ENCODE data around the gene JCAD. TPM values are rescaled to one million over a fixed set of nuclear protein-coding genes. Genes with fewer than 3 reads are reported as not detected.

The JCAD gene
- total and polyA plus RNA-seq, 2 donors (not counting 1 experiment from before 2014, with no cell fraction given), result 3.3 to 27.1 TPM

GRCh38 chr10:30073767-30074060, 14.3 kb upstream of the JCAD start:
- Histone ChIP-seq H3K9me3 (ENCODE audit: control insufficient read depth, insufficient read depth, low read depth, low read length) (no peaks in the 10 kb centered on the region), H3K4me3 (replicated peaks in 1 of 4; ENCODE audit: control extremely low read depth in 1 of 4, insufficient read depth in 1 of 4, low read depth in 3 of 4, low read length in 4 of 4) (no peak overlapping the region)

DNA sequence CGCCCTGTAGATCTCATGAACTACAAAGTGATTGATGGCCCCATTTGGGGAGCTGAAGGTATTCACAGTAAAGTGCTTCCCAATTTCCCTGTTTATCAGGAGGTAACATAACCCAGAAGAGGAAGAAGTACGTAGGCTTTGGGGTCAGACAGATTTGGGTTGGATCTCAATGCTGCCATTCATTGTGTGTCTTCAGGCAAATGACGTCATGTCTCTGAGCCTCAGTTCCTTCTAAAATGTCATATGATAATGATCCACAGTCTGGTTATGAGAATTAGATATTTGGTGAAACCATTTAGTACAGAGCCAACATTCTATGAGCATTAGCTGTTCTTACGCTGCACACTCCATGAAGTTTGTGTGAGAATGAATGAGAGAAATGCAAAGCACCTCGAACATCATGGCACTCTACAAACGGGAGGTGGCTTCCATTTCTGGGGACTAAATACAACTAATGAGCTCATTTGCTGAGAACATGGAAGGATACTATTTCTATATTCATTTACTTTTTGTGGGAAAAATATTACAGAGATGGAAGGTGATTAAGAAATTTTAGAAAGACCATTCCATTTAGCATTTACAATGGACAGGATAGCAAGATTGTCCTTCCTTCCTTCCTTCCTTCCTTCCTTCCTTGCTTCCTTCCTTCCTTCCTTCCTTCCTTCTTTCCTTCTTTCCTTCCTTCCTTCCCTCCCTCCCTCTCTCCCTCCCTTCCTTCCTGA, 13.8 kb upstream of the JCAD start:
- H3K4me1 ChIP-seq (ENCODE audit: control insufficient read depth, extremely low read depth, insufficient read depth, low read length), result no peaks in the 10 kb centered on the region
- H3K9ac ChIP-seq (ENCODE audit: insufficient read depth, low read length), result no peak overlapping the region
- TF ChIP-seq CTCF (conservative IDR thresholded peaks at IDR 0.05 in 1 of 2, IDR thresholded peaks at IDR 0.05 in 1 of 2; ENCODE audit: low read depth in 1 of 2, low read length in 2 of 2) (no peak), EZH2 (IDR thresholded peaks at IDR 0.05; ENCODE audit: low read length, missing control alignments) (no peak)
- H4K20me1 ChIP-seq (ENCODE audit: control insufficient read depth, extremely low read depth, insufficient read depth, low read length), result no peaks in the 10 kb centered on the region
- no peak overlapping the region for H3K4me2 ChIP-seq (ENCODE audit: extremely low read depth, insufficient read depth, low read length)
- H2AFZ ChIP-seq (ENCODE audit: low read length), result no peak overlapping the region
- no peaks in the 10 kb centered on the region for H3K27me3 ChIP-seq (ENCODE audit: control insufficient read depth, insufficient read depth, low read length)
- H3K4me3 ChIP-seq (replicated peaks in 1 of 4; ENCODE audit: control extremely low read depth in 1 of 4, insufficient read depth in 1 of 4, low read depth in 3 of 4, low read length in 4 of 4), result no peak overlapping the region
- H3K79me2 ChIP-seq (ENCODE audit: control insufficient read depth, insufficient read depth, low read length), result no peaks in the 10 kb centered on the region
- H3K9me3 ChIP-seq (ENCODE audit: control insufficient read depth, insufficient read depth, low read depth, low read length), result no peaks in the 10 kb centered on the region
- DNase-seq (ENCODE audit: low read depth in 2 of 2), result no peak
- H3K36me3 ChIP-seq (ENCODE audit: control insufficient read depth, insufficient read depth, low read length), result no peaks in the 10 kb centered on the region
- no peak overlapping the region for H3K27ac ChIP-seq (ENCODE audit: insufficient read depth, low read length)

More at GRCh38 chr10:30073767-30074060, 14.3 kb upstream of the JCAD start:
- Histone ChIP-seq H3K79me2 (ENCODE audit: control insufficient read depth, insufficient read depth, low read length) (no peaks in the 10 kb centered on the region), H3K4me1 (ENCODE audit: control insufficient read depth, extremely low read depth, insufficient read depth, low read length) (no peaks in the 10 kb centered on the region), H3K9ac (ENCODE audit: insufficient read depth, low read length) (no peak overlapping the region), H3K27ac (ENCODE audit: insufficient read depth, low read length) (no peak overlapping the region), H3K27me3 (ENCODE audit: control insufficient read depth, insufficient read depth, low read length) (no peaks in the 10 kb centered on the region), H3K36me3 (ENCODE audit: control insufficient read depth, insufficient read depth, low read length) (no peaks in the 10 kb centered on the region), H4K20me1 (ENCODE audit: control insufficient read depth, extremely low read depth, insufficient read depth, low read length) (no peaks in the 10 kb centered on the region), H3K4me2 (ENCODE audit: extremely low read depth, insufficient read depth, low read length) (no peak overlapping the region), H2AFZ (ENCODE audit: low read length) (no peak overlapping the region)
- TF ChIP-seq CTCF (conservative IDR thresholded peaks at IDR 0.05 in 1 of 2, IDR thresholded peaks at IDR 0.05 in 1 of 2; ENCODE audit: low read depth in 1 of 2, low read length in 2 of 2) (no peak), EZH2 (IDR thresholded peaks at IDR 0.05; ENCODE audit: low read length, missing control alignments) (no peak)
- DNase-seq (ENCODE audit: low read depth in 2 of 2), result no peak

DNA sequence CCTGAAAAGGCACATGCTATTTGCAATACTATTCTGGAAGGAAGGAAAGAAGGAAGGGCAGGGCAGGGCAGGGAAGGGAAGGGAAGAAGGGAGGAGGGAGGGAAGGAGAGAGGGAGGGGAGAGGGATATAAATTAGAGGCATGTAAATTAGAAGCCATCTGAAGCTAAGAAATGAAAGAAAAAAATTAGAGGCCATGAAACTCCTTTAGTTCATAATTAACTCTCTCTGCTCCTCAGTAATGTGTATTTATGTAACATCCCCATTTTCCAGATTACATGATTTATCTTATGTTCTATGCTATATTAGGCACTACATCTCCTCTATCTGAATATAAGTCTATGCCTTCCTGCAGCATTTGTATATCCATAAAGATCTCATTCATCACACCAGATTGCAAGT, 12.7 kb upstream of the JCAD start:
- no peak overlapping the region for H3K4me3 ChIP-seq (replicated peaks in 1 of 4; ENCODE audit: control extremely low read depth in 1 of 4, insufficient read depth in 1 of 4, low read depth in 3 of 4, low read length in 4 of 4)
- TF ChIP-seq CTCF (conservative IDR thresholded peaks at IDR 0.05 in 1 of 2, IDR thresholded peaks at IDR 0.05 in 1 of 2; ENCODE audit: low read depth in 1 of 2, low read length in 2 of 2), result no peak
- TF ChIP-seq EZH2 (IDR thresholded peaks at IDR 0.05; ENCODE audit: low read length, missing control alignments), result no peak
- no peaks in the 10 kb centered on the region for H4K20me1 ChIP-seq (ENCODE audit: control insufficient read depth, extremely low read depth, insufficient read depth, low read length)
- H3K4me2 ChIP-seq (ENCODE audit: extremely low read depth, insufficient read depth, low read length), result no peak overlapping the region
- no peaks in the 10 kb centered on the region for H3K36me3 ChIP-seq (ENCODE audit: control insufficient read depth, insufficient read depth, low read length)
- H3K9ac ChIP-seq (ENCODE audit: insufficient read depth, low read length), result no peak overlapping the region
- no peaks in the 10 kb centered on the region for H3K79me2 ChIP-seq (ENCODE audit: control insufficient read depth, insufficient read depth, low read length)
- no peaks in the 10 kb centered on the region for H3K9me3 ChIP-seq (ENCODE audit: control insufficient read depth, insufficient read depth, low read depth, low read length)
- no peak for DNase-seq (ENCODE audit: low read depth in 2 of 2)
- H3K27me3 ChIP-seq (ENCODE audit: control insufficient read depth, insufficient read depth, low read length), result no peaks in the 10 kb centered on the region
- no peaks in the 10 kb centered on the region for H3K4me1 ChIP-seq (ENCODE audit: control insufficient read depth, extremely low read depth, insufficient read depth, low read length)
- no peak overlapping the region for H2AFZ ChIP-seq (ENCODE audit: low read length)
- H3K27ac ChIP-seq (ENCODE audit: insufficient read depth, low read length), result no peak overlapping the region
